HG03442 (cell line): ENCODE data around the gene GOPC.

Experiments used
- ATAC-seq: cut with Tn5 transposase; IDR thresholded peaks from one replicate; pipeline ENCODE4 v1.9.1; 2021; ENCODE audit warnings: mild to moderate bottlenecking, moderate library complexity; ENCODE audit not compliant: unreplicated experiment

Gene GOPC

DNA sequence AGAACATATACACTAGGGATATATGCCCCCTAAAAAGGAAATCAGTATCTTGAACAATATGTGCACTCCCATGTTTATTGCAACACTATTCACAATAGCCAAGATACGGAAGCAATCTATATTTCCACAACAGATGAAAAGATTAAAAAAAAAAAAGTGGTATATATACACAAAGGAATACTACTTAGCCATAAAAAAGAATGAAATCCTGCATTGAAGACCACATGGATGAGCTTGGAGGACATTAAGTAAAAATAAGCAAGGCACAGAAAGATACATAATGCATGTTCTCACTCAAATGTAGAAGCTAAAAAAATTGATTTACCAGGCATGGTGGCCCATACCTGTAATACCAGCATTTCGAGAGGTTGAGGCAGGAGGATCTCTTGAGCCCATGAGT, 4.6 kb downstream of the GOPC start:
- no peak for ATAC-seq

DNA sequence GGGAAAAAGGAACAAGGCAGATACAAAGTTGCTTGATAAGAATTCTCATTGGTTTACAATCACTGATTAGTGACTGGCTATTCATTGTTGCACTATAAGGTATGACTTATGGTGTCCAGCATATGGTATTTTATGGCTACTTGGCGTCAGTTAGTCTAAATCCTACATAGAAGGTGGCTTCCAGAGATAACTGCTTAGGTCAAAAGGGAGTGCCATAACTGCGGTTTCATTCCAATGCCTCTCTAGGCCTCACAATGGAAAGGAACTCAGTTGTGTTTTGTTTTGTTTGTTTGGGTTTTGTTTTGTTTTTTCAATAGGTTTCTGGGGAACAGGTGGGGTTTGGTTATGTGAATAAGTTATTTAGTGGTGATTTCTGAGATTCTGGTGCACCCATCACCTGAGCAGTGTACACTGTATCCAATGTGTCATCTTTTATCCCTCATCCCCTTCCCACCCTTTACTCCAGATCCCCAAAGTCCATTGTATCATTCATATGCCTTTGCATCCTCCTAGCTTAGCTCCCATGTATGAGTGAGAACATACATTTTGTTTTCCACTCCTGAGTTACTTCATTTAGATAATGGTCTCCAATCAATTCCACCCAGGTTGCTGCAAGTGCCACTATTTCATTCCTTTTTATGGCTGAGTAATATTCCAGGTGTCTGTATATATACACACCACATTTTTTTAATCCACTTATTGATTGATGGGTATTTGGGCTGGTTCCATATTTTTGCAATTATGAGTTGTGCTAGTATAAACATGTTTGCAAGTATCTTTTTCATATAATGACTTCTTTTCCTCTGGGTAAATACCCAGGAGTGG, 7.0 kb downstream of the GOPC start:
- ATAC-seq: no peak

DNA sequence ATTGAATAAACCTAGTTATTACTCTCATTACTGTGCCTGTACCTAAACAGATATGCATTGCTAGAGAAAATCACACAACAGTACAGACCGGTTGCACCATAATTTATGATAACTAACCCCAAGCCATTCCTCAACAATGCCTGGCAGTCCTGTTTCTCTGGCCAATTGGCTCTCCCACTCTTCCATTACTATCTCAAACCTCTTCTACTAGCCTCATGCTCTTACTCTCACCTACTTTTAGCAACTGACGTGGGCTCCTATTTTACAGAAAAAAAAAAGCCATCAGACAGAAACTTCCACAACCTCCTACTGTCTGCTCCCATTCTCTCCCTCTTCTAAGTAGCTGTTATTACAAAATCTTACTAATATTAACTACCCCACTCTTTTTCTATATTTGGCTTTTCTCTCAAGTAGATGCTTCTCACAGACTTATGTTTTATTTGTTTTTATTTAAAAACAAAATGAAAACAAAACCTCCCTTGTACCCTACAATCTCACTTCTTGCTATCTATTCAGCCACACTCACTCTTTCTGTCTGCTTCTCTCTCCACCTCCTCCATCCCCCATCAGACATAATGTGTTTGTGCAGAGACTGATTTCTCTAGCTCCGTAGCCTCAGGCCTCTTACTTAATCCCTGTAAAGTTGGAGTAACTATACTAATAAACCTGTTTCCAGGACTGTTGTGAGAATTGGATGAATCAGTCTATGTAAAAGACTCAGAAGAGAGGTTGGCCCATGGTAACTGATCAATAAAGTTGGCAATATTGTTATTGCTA, 9.1 kb downstream of the GOPC start:
- ATAC-seq: no peak

DNA sequence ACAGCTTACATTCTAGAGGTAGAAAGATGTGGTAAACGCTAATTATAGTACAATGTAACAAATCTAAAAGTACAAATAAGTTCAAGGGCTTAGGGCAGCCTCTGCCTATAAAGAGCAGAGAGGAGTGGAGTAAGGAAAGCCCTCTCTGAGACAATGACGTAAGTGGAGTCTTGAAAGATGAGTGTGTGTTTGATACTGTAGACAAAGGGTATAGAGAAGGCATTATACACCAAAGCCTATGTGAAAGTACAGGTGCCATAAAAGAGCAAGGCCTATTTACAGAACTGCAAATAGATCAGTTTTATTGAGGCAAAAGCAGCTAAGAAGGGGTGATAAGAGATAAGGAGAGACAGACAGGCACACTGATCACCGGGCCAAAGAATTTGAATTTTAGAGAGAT, 10.9 kb downstream of the GOPC start:
- ATAC-seq: no peak

DNA sequence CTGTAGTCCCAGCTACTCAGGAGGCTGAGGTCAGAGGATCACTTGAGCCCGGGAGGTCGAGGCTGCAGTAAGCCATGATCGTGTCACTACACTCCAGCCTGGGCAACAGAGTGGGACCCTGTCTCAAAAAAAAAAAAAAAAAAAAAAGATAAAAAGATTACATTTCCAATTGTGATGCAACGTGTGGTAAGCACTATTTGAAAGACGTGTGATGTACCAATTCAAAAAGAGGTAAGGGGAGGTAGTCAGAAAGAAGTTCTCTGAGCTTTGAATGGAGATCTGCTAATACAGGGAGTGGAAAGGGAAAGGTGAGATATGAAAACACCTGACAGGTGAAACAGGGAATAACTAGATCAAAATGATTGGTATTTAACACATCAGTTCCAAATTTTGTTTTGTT, 11.9 kb downstream of the GOPC start:
- no peak for ATAC-seq

DNA sequence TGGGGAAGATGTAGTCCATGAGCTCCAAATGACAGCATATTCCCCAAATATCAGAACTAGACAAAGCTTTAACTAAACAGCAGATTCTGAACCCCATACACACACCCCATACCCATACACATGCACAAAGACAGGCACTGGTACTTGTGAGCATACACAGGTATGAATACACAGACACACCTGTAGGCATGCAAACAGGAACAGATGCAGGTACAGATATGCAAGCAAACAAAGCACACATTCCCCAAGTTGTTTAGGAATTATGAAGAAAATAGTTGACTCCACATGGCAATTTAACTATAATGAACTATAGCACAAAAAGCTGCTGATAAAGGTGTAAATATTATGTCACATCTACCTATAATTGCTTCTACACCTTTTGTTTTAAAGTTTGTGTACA, 16.7 kb downstream of the GOPC start:
- ATAC-seq: no peak

DNA sequence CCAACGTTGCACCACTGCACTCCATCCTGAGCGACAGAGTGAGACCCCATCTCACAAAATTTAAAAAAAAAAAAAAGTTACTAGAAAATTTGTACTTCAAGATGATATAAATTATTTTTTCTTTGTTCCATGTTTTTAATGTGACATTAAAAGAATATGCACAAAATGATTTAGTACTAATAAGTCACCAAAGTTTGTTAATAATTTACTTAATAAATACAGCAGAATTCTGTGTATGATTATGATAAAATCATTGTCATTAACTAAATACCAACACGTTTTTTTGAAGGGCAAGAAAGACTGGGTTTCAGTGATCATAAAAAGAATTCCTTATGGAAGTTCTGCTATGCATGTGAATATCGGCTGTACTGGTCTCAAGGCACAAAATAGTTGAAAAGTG, 28.1 kb downstream of the GOPC start:
- ATAC-seq: no peak

DNA sequence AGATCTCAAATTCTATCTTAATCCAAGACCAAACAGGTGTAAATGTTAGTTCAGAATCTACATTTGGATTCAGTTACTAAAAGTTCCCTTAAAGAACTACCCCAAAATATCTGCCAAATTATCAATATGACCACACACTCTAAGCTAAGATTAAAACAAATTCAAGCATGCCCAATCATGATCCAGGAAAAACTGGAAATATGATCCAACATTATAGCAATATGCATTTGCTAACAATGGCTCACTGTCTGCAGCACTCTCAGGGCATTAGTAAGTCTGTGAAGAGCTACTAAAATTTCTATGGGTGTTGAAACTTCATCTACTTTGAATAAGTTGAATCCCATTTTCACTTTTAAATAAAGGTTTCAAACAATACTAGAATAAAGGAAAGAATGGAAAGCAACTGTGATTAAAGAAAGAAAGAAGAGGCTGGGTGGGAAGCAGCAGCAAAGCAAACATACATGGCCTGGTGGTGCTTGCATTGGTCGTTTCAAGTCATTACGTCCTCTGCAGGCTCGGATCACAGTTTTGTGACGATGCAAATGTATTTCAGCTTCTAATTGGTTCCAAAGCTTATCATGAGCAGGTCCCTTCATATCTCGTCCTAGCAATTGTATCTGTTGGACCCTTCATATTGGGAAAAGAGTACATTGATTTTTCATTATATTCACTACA, 29.2 kb downstream of the GOPC start:
- no peak for ATAC-seq

DNA sequence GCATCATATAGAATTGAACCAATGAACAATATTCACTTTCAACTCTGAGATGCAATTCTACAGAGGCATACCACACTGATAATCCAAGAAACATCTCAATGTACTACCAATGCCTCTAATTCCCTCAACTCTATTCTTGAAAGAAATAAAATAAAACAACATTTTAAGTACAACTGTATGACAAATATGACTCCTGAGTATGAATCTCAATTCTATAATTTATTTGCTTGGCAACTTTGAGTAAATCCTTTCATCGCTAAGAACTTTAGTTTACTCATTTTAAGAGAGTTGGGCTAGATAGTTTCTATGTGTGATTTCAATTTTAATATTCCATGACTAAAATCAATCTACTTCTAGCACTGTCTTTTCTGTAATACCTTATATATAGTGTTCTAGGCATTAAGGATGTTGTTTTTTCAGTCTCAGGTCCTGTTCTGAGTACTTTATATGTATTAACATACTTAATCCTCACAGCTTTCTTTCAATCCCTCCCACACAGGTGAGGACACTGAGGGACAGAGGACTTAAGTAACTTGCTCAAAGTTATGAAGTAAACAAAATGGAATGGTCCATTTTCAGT, 33.4 kb downstream of the GOPC start:
- no peak for ATAC-seq

DNA sequence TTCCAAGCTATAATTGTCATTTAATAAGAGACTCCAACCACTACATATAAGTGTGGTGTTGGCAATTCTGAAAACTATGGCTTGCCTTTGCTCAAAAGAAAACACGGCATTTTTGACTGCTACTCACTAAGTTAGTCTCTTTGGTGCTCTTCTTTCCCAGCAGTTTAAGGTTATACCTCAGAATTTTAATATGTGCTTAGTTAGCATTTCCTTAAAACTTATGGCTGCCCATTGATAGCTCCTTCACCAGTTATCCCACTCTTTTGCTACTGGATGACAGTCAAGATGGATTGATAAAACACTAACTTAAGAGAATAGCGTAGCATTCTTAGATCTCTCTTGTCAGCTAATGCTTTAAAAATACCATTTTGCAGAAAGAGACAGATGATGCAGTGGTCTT, 34.1 kb downstream of the GOPC start:
- ATAC-seq: no peak

DNA sequence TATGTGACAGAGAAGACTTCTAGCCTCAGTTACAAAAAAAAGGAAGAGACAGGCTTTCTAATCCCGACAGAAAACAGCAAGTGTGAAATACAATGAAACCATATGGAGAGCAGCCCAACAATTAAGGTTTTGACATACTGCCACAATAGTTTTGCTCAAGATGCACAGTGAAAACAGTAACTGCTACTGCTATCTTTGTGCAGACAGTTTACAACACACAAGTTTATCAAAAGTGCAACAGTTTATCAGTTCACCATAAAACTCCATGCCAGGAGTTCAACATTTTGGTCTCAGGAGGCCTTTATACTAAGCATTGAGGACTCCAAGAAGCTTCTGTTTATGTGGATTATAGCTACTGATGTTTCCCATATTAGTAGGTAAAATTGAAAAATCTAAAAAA, 37.6 kb downstream of the GOPC start:
- no peak for ATAC-seq

DNA sequence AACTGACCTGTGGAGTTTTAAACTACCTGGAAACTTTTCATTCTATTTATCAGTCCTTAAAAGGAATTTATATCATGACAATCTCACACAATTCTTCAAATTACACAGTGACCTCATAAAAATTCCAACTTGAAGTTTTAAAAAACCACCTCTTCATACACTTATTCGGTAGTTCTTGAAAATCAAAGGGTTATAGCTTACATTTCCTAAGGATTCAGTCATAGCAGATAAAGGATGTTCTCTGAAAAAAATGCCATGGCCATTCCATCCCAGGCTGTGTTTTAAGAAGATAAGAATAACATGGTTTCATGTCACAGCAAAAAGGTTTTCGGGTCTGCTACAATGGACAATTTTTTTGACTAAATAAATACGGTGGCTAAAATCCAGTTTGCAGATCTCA, 41.2 kb downstream of the GOPC start:
- ATAC-seq: no peak

DNA sequence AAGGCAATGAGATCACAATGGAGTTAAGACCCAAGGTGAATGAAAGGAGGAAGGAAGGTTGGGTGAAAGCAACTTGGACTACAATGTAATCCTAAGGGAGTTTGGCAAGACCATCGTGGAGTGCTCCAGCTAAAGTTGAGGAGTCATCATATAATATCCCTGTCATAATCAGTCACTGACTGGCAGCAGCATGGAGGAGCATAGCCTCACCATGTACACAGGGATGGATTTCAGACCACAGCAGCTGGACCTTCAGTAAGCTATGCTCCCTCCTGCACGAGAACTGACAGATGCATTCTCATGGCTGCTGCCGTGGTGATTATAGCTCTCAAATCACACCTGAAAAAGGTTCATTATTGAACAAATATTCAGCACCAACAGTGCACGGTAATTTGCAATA, 43.0 kb downstream of the GOPC start:
- ATAC-seq: no peak

DNA sequence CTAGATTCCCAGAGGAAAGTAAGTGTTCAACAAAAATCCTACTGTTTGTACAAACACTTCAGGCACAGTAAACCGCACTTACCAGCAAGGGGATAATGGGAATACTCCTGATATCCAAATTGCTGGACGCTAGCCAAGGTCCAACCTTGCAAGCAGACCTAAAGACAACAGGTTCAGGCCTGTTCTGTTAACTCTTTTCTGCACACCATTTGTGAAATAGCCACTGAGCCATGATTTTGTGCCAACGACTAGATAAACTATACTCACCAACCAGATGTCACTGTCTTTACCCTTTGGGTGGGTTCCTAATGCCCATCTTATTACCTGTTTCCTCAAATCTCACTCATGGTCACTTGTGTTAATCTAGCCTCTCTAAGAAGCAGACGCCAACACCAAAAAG, 43.5 kb downstream of the GOPC start:
- no peak for ATAC-seq

DNA sequence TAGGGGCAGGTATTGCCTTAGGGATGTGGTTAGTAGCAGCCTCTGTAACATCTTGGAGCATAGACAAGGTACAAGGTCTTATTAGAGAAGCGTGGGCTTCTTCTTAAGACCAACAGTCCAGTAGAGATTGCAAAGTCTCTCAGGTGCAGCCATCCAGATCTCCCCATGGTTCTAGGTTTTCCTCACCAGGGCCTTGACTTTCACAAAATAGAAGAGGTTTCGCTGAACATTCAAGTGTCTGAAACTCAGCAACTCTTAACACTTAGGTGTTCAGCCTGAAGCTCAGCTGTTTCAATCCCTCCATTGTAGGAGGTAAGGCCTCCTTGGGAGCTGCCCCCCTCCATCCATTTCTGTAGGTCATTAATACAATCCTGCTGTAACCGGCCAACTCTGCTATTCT, 44.4 kb downstream of the GOPC start:
- ATAC-seq: no peak

DNA sequence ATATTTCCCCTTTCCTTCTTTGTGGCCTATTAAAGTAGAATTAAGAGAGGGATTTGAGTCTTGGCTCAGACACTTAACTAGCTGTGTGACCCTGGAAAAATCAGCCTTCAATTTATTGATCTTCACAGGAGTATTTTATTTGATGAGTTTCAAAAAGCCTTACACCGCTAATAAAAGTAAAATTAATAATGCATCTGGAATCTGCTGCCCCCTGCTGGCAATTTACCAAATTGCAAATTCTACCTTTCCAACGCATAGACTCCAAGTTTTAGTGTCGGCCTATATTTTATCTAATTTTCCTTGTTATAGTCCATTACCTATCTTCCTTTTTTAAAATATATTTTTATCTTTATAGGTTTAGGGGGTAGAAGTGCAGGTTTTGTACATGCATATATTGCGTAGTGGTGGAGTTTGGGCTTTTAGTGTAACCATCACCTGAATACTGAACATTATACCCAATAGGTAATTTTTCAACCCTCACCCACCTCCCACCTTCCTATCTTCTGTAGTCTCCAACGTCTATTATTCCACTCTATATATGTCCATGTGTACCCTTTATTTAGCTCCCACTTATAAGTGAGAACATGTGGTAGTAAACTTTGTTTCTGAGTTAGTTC, 46.3 kb downstream of the GOPC start:
- no peak for ATAC-seq

DNA sequence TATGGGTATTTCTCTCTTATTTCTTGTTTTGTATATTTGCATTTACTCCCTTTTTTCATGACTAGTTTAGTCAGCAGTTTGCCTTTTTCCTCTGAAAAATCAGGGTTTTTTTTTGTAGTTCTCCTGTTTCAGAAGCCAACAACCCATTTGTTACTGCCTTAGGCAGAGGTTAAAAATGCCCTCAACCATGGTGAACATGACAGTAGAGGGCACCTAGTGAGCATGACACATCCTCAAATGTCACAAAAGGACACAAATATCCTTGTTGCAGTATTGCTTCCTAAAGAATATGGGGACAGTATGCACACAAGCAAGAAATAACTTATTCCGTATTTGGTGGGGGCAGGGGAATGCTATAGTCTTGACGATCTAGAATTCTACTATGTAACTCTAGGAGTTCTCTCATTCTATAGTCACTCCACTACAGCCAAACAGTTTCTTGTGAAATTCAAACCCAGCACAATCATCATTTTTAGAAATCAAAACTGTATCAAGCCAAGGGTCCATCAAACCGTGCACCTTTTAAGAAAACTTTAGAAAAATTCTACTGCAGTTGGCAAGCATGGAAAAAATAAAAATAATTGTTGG, 47.0 kb downstream of the GOPC start:
- ATAC-seq: no peak

DNA sequence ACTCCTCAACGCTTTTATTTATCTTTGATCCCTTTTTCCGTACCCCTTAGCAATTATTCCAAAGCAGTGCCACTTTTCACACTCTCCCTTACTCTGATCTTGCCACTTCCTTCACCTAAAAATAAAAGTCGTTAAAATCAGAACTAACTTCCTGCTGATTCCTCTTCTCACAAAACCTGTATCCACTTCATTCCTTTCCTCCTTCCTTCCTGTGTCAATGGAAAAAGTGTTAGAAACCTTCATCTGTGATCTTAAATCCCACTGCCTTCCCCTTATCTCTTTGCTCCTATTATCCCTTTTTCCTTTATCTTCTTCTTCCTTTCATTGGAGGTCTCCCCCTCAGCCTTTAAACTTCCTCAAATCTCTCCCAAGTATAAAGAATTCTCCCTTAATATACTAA, 49.2 kb downstream of the GOPC start:
- no peak for ATAC-seq

DNA sequence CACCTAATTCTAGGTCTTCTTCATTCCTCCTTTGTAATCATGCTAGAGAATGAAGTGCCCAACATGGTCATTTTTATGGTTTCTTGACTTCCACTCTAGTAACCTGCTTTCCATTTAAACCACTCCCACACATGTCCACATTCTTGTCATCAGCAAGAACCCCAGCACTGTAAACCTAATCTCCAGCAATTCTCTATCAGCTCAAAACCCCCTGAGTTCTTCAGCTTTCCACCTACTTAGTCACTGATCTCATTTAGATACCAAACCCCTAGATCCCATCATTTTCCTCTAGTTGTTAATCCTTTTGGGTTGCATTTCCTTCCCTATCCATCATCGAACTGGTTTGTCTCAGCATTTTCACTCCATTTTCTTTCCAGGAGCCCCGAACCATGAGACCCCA, 49.7 kb downstream of the GOPC start:
- ATAC-seq: no peak

DNA sequence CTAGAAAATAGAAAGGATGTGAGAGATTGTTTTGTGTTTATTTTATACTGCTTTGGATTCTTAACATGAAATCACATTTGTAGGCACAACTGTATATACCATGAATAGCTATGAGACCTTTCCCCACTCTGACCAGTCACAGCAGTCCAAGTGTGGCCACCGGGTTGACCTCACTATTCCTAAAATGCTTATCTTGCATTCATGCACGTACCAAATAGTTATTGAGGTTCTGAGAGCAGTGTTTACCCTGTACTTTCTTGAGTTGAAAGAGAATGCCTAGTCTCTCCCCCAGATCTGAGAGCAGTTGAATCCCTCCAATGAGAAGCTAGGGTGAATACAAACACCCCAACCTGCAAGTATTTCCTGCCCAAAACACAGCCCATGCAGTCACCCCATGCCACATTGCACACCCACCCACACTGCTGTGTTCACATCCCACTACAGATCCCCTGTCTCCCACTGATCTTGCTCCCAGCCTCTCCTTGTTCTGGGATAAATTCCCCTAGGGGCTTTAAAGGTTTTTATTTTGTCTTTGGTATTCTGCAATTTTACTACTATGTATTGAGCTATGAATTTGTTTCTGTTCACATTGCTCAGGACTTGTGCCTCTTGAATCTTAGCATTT, 51.6 kb downstream of the GOPC start:
- no peak for ATAC-seq
